Measurements from ENCODE around the gene CLDN14.

Gene CLDN14

GRCh38 chr21:36472377-36472776, 7.5 kb downstream of the CLDN14 start:
- Histone ChIP-seq H3K9me3 (ENCODE audit: low read length) (no peaks in the 10 kb centered on the region), H3K27ac (ENCODE audit: low read depth, low read length, poor library complexity, severe bottlenecking) (no peak overlapping the region), H2AFZ (ENCODE audit: low read length) (no peak overlapping the region), H3K79me2 (ENCODE audit: insufficient read depth, low read length) (no peaks in the 10 kb centered on the region), H3K9me2 (ENCODE audit: low read depth, low read length) (no peaks in the 10 kb centered on the region), H3K4me3 (ENCODE audit: low read depth, low read length, poor library complexity, severe bottlenecking) (no peak overlapping the region), H3K27me3 (ENCODE audit: insufficient read depth, low read length) (peaks cover 11% of the 10 kb centered on the region; the same call in 1 of the 2 replicates), H3K9ac (ENCODE audit: low read length) (no peak overlapping the region), H3K4me2 (ENCODE audit: low read length) (no peak overlapping the region), H3F3A (ENCODE audit: insufficient read depth, low read length) (no peaks in the 10 kb centered on the region; the same call in 1 of the 2 replicates), H3K36me3 (ENCODE audit: insufficient read depth, low read length) (no peaks in the 10 kb centered on the region), H4K20me1 (ENCODE audit: insufficient read depth, low read length) (no peaks in the 10 kb centered on the region), H3K4me1 (ENCODE audit: insufficient read depth, low read length, severe bottlenecking) (no peaks in the 10 kb centered on the region)
- TF ChIP-seq EZH2 (IDR thresholded peaks at IDR 0.05; ENCODE audit: borderline replicate concordance, low read length) (no peak), CTCF (IDR thresholded peaks at IDR 0.05; ENCODE audit: low read length) (no peak)

GRCh38 chr21:36471254-36471723, 8.6 kb downstream of the CLDN14 start:
- Histone ChIP-seq H3K4me2 (ENCODE audit: low read length) (no peak overlapping the region), H3K4me1 (ENCODE audit: insufficient read depth, low read length, severe bottlenecking) (no peaks in the 10 kb centered on the region), H3K79me2 (ENCODE audit: insufficient read depth, low read length) (no peaks in the 10 kb centered on the region), H3K4me3 (ENCODE audit: low read depth, low read length, poor library complexity, severe bottlenecking) (no peak overlapping the region), H3K36me3 (ENCODE audit: insufficient read depth, low read length) (no peaks in the 10 kb centered on the region), H3K27me3 (ENCODE audit: insufficient read depth, low read length) (peaks cover 11% of the 10 kb centered on the region; the same call in 1 of the 2 replicates), H3K27ac (ENCODE audit: low read depth, low read length, poor library complexity, severe bottlenecking) (no peak overlapping the region), H3K9ac (ENCODE audit: low read length) (no peak overlapping the region), H3F3A (ENCODE audit: insufficient read depth, low read length) (no peaks in the 10 kb centered on the region; the same call in 1 of the 2 replicates), H3K9me3 (ENCODE audit: low read length) (no peaks in the 10 kb centered on the region), H2AFZ (ENCODE audit: low read length) (no peak overlapping the region), H4K20me1 (ENCODE audit: insufficient read depth, low read length) (no peaks in the 10 kb centered on the region), H3K9me2 (ENCODE audit: low read depth, low read length) (no peaks in the 10 kb centered on the region)
- TF ChIP-seq EZH2 (IDR thresholded peaks at IDR 0.05; ENCODE audit: borderline replicate concordance, low read length), result no peak
- TF ChIP-seq CTCF (IDR thresholded peaks at IDR 0.05; ENCODE audit: low read length), result no peak

- Histone ChIP-seq H3K4me3 (ENCODE audit: low read depth, low read length, poor library complexity, severe bottlenecking) (no peak overlapping the region), H3K27me3 (ENCODE audit: insufficient read depth, low read length) (peaks cover 11% of the 10 kb centered on the region; the same call in 1 of the 2 replicates), H2AFZ (ENCODE audit: low read length) (no peak overlapping the region), H3K9ac (ENCODE audit: low read length) (no peak overlapping the region), H3K4me2 (ENCODE audit: low read length) (no peak overlapping the region), H3K9me3 (ENCODE audit: low read length) (no peaks in the 10 kb centered on the region), H3F3A (ENCODE audit: insufficient read depth, low read length) (no peaks in the 10 kb centered on the region; the same call in 1 of the 2 replicates), H4K20me1 (ENCODE audit: insufficient read depth, low read length) (no peaks in the 10 kb centered on the region), H3K4me1 (ENCODE audit: insufficient read depth, low read length, severe bottlenecking) (no peaks in the 10 kb centered on the region), H3K27ac (ENCODE audit: low read depth, low read length, poor library complexity, severe bottlenecking) (no peak overlapping the region), H3K36me3 (ENCODE audit: insufficient read depth, low read length) (no peaks in the 10 kb centered on the region), H3K9me2 (ENCODE audit: low read depth, low read length) (no peaks in the 10 kb centered on the region), H3K79me2 (ENCODE audit: insufficient read depth, low read length) (no peaks in the 10 kb centered on the region)
- no peak for TF ChIP-seq EZH2 (IDR thresholded peaks at IDR 0.05; ENCODE audit: borderline replicate concordance, low read length)
- TF ChIP-seq CTCF (IDR thresholded peaks at IDR 0.05; ENCODE audit: low read length), result no peak
Measured at GRCh38 chr21:36470294-36470693, 9.6 kb downstream of the CLDN14 start.

Measured in OCI-LY1 (cell line).